ENCODE results near the gene MUC4. TPM values are rescaled to one million over a fixed set of nuclear protein-coding genes. Genes with fewer than 3 reads are reported as not detected.

Gene MUC4
- total and polyA plus RNA-seq, 8 donors, result 0.04 to 0.59 (median 0.14) TPM

DNA sequence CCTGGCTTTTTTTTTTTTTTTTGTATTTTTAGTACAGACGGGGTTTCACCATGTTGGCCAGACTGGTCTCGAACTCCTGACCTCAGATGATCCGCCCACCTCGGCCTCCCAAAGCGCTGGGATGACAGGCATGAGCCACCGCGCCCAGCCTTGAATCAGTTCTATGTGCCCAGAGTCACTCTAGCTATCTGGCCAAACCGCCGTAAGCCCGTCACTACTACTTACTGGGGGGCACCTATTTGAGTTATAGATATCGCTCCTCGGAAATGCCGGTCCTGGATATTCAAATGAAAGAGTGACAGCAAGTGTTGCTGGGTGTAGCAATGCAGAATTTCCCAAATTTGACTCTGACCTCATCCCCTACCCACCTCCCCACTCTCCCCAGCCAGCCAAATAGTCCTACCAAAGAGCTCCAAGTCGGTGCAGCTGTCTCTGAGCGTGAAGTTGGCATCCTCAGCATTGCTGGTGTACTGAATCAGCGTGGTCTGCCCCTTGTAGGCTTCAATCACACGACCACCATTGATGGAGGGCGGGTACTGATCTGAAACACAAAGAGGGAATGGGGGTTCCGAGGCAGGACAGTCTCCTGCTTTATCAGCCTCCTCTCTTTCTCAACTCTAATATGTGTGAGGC lies 52.9 kb downstream of the MUC4 start:
- WGBS, 2 donors, result 67 to 71% methylated on average over 19 of the region's 19 CpGs
- ATAC-seq (no peak), DNase-seq (no peak), FAIRE-seq (no peak)
- H3K4me1 ChIP-seq, result no peaks in the 10 kb centered on the region
- no peak overlapping the region for H3K4me3 ChIP-seq
- H3K9me3 ChIP-seq, result no peaks in the 10 kb centered on the region
- no peak overlapping the region for H3K27ac ChIP-seq
- intact Hi-C loops (cut with DNase I), result no loop called here
- H3K27me3 ChIP-seq, result peaks cover 0 to 5% (median 0%) of the 10 kb centered on the region in 4 donors
- no peaks in the 10 kb centered on the region for H3K36me3 ChIP-seq
- TF ChIP-seq, protein P1, sequence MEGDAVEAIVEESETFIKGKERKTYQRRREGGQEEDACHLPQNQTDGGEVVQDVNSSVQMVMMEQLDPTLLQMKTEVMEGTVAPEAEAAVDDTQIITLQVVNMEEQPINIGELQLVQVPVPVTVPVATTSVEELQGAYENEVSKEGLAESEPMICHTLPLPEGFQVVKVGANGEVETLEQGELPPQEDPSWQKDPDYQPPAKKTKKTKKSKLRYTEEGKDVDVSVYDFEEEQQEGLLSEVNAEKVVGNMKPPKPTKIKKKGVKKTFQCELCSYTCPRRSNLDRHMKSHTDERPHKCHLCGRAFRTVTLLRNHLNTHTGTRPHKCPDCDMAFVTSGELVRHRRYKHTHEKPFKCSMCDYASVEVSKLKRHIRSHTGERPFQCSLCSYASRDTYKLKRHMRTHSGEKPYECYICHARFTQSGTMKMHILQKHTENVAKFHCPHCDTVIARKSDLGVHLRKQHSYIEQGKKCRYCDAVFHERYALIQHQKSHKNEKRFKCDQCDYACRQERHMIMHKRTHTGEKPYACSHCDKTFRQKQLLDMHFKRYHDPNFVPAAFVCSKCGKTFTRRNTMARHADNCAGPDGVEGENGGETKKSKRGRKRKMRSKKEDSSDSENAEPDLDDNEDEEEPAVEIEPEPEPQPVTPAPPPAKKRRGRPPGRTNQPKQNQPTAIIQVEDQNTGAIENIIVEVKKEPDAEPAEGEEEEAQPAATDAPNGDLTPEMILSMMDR (IDR thresholded peaks at IDR 0.05), result no peak

DNA sequence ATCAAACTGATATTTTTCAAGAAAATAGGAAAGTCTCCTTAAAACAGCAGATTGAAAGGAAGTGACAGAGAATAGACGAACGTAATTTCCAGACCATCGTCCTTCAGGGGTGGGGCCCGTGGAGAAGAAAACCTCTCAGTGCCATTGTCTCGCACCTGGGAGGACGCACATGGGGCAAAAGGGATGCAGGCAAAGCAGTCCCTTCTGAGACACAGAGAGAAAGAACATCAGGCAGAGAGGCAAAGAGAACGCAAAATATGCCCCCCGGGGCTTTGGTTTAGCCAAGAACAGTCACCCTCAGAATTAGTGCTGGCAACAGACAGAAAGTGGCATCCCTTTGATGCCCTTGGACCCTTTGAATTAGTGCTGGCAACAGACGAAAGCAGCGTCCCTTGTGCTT lies 53.9 kb downstream of the MUC4 start:
- no peak for FAIRE-seq
- ATAC-seq, result no peak
- no peak overlapping the region for H3K27ac ChIP-seq

DNA sequence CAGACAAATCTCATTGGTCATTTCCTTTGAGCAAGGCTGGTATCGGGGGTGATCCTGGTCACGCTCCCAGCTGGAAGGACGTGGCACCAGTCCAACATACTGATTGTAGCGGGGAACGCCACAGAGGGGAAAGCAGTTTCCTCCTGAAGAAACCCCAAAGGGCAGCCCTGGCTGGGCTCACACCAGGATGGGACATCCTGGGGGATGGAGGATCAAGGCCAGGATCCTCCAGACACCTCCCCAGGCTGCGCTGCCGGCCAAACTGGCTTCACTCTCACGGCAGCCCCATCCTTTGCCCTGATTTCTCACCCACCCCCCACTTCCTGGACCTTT lies 54.3 kb downstream of the MUC4 start:
- H3K27ac ChIP-seq, result no peak overlapping the region
- ATAC-seq (peak in 1 of 4 donors; percentile 24), DNase-seq (no peak), FAIRE-seq (no peak)
- 9 to 12% methylated on average over 7 to 8 of the region's 8 CpGs for WGBS, 2 donors
- TF ChIP-seq, protein P1 (IDR thresholded peaks at IDR 0.05), result no peak
- intact Hi-C loops (cut with DNase I), result no loop called here
- H3K4me1 ChIP-seq, result no peaks in the 10 kb centered on the region
- H3K9me3 ChIP-seq, result no peaks in the 10 kb centered on the region
- H3K36me3 ChIP-seq, result no peaks in the 10 kb centered on the region
- no peak overlapping the region for H3K4me3 ChIP-seq
- H3K27me3 ChIP-seq, result peaks cover 0 to 5% (median 0%) of the 10 kb centered on the region in 4 donors

More for the DNA sequence above, 53.9 kb downstream of the MUC4 start:
- H3K36me3 ChIP-seq, result no peaks in the 10 kb centered on the region
- H3K27me3 ChIP-seq, result peaks cover 0 to 5% (median 0%) of the 10 kb centered on the region in 4 donors
- intact Hi-C loops (cut with DNase I), result no loop called here
- WGBS, 2 donors, result 39 to 56% methylated on average over 10 of the region's 10 CpGs
- H3K9me3 ChIP-seq, result no peaks in the 10 kb centered on the region
- no peaks in the 10 kb centered on the region for H3K4me1 ChIP-seq
- no peak overlapping the region for H3K4me3 ChIP-seq
- no peak for DNase-seq
- TF ChIP-seq, protein P1 (IDR thresholded peaks at IDR 0.05), result no peak

DNA sequence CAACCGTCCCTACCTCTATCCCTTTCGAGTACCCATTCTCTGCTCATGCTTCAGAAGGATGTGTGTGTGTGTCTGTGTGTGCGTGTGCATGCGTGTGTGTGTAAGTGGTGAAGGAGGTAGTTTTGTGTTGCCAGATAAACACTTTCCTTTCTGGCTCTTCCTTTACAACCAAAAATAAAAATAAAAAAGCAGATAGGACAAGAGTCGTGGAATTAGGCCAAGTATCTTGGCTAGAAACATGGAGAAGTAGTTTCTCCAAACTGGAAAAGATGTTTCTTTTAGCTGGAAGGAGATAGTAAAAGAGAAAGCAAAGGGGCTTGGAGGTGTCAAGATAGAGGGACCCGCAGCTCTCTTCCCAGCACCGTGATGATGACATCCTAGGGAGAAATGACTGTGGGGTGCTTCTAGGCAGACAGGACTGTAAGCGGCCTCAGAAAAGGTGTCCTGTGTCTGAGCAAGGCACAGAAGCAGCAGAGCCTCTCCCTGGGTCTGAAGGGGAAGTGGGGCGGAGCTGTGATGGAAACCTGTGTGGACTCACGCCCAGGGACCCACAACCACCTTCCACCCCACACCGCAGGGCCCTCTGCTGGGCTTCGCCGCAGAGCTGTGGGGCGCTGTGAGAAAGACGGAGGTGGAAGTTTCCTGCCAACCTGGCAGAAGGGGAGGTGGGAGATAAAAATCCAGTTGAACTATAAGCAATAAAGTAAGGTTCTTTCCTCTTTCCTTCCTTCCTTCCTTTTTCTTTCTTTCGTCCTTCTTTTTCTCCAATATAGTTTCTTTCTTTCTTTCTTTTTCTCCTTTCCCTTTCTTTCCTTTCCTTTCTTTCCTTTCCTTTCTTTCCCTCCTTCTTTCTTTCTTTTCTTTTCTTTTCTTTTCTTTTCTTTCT lies 55.7 kb downstream of the MUC4 start:
- Histone ChIP-seq H3K4me1 (no peaks in the 10 kb centered on the region), H3K27me3 (peaks cover 0 to 5% (median 0%) of the 10 kb centered on the region in 4 donors), H3K4me3 (no peak overlapping the region), H3K9me3 (no peaks in the 10 kb centered on the region), H3K27ac (no peak overlapping the region), H3K36me3 (no peaks in the 10 kb centered on the region)
- FAIRE-seq (no peak), DNase-seq (no peak), ATAC-seq (no peak)
- WGBS, 2 donors, result 67 to 70% methylated on average over 16 of the region's 16 CpGs
- intact Hi-C loops (cut with DNase I), result no loop called here
- TF ChIP-seq, protein P1 (IDR thresholded peaks at IDR 0.05), result no peak

DNA sequence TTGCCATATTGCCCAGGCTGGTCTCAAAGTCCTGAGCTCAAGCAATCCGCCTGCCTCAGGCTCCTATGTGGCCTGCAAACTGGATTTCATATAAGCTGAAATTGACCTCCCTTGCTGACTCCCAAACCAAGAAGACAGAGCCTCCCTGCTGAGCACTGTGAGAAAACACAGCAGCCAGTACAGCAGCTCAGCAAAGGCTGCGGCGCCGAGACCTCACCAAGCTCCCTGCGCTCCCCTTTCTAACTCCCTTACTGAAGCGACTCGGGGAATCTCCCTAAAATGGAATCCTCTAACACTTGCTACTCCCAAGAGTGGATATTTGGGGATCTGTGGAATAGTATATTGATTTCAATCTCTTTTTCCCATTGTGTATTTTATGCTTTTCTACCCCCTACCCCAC lies 56.3 kb downstream of the MUC4 start:
- no peak overlapping the region for H3K4me3 ChIP-seq
- ATAC-seq, result no peak
- H3K27me3 ChIP-seq, result peaks cover 0 to 5% (median 0%) of the 10 kb centered on the region in 4 donors
- 93 to 96% methylated on average over 7 of the region's 7 CpGs for WGBS, 2 donors
- no peak for FAIRE-seq
- TF ChIP-seq, protein P1 (IDR thresholded peaks at IDR 0.05), result no peak
- intact Hi-C loops (cut with DNase I), result no loop called here
- H3K27ac ChIP-seq, result no peak overlapping the region
- no peaks in the 10 kb centered on the region for H3K4me1 ChIP-seq
- no peaks in the 10 kb centered on the region for H3K36me3 ChIP-seq
- DNase-seq, result no peak
- H3K9me3 ChIP-seq, result no peaks in the 10 kb centered on the region
